ENCODE measurements around the gene NLGN2. TPM values are rescaled to one million over a fixed set of nuclear protein-coding genes. Genes with fewer than 3 reads are reported as not detected.
A peak's percentile ranks its signal among the peaks of the same experiment; 100 is the strongest.

The NLGN2 gene
- total RNA-seq, 1 experiment from 2014 or later = 70.2 TPM

DNA sequence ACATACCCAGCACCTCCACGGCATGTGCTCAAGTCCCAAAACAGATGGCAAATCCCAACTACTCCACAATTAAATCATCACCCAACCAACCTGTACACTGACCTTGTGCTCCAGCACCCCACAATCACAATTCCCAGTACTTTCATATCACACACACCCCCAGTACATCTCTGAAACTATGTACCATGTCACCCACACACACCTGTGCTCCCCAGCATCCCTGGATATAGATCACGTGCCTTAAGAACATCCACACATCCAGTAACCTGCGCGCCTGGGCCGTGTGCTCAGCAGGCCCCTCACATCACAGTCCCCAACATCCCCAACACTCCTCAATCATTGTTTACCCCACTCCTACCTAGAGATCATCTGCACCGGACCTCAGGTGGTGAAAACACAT is 2.1 kb downstream of the NLGN2 start:
- Histone ChIP-seq H2BK120ac (ENCODE audit: low read depth, low read length, poor library complexity, severe bottlenecking) (no peak overlapping the region), H4K91ac (ENCODE audit: insufficient read length, low read depth, low read length) (no peak overlapping the region), H2BK12ac (ENCODE audit: insufficient read length, low read depth, low read length) (no peak overlapping the region), H3K4me1 (ENCODE audit: insufficient read depth, low read length) (no peaks in the 10 kb centered on the region; the same call in 1 of the 2 replicates), H3K14ac (ENCODE audit: insufficient read depth, low read length) (no peak overlapping the region), H2AK5ac (ENCODE audit: insufficient read length, low read length) (no peak overlapping the region), H3K4me2 (ENCODE audit: insufficient read depth, insufficient read length, low read length) (no peak overlapping the region), H3K56ac (ENCODE audit: insufficient read length, low read depth, low read length) (no peak overlapping the region), H3K79me2 (ENCODE audit: insufficient read depth, low read length) (no peaks in the 10 kb centered on the region), H3K23me2 (ENCODE audit: insufficient read length, low read depth, low read length, poor library complexity, severe bottlenecking) (peaks cover 5% of the 10 kb centered on the region), H3K27me3 (ENCODE audit: insufficient read depth, low read length) (no peaks in the 10 kb centered on the region), H4K20me1 (ENCODE audit: control insufficient read depth, insufficient read depth, insufficient read length) (no peaks in the 10 kb centered on the region), H2BK20ac (ENCODE audit: low read depth, low read length, poor library complexity, severe bottlenecking) (no peak overlapping the region), H4K8ac (replicated peaks; ENCODE audit: insufficient read length, low read depth, low read length) (no peak overlapping the region), H3K79me1 (ENCODE audit: insufficient read depth, low read depth, low read length, poor library complexity, severe bottlenecking) (no peaks in the 10 kb centered on the region), H4K5ac (ENCODE audit: insufficient read length, low read depth, low read length) (no peak overlapping the region), H3T11ph (ENCODE audit: low read length) (no peak overlapping the region), H2BK15ac (ENCODE audit: low read depth, low read length) (no peak overlapping the region), H2BK5ac (ENCODE audit: insufficient read length, low read length) (no peak overlapping the region), H2AFZ (ENCODE audit: low read length) (no peak overlapping the region), H3K23ac (ENCODE audit: insufficient read length, low read depth, low read length) (no peak overlapping the region), H3K9me3 (ENCODE audit: control insufficient read depth, low read depth, low read length) (no peaks in the 10 kb centered on the region), H3K27ac (ENCODE audit: insufficient read length, low read depth, low read length) (no peak overlapping the region), H3K18ac (ENCODE audit: insufficient read length, low read depth, low read length) (no peak overlapping the region), H3K9ac (ENCODE audit: extremely low read depth, insufficient read length, low read length) (no peak overlapping the region), H3K4ac (ENCODE audit: low read depth, low read length) (no peak overlapping the region)
- DNase-seq = no peak
- H3K4me1 Mint-ChIP-seq = peaks cover 18 to 38% of the 10 kb centered on the region in 2 experiments
- TF ChIP-seq, protein P1, sequence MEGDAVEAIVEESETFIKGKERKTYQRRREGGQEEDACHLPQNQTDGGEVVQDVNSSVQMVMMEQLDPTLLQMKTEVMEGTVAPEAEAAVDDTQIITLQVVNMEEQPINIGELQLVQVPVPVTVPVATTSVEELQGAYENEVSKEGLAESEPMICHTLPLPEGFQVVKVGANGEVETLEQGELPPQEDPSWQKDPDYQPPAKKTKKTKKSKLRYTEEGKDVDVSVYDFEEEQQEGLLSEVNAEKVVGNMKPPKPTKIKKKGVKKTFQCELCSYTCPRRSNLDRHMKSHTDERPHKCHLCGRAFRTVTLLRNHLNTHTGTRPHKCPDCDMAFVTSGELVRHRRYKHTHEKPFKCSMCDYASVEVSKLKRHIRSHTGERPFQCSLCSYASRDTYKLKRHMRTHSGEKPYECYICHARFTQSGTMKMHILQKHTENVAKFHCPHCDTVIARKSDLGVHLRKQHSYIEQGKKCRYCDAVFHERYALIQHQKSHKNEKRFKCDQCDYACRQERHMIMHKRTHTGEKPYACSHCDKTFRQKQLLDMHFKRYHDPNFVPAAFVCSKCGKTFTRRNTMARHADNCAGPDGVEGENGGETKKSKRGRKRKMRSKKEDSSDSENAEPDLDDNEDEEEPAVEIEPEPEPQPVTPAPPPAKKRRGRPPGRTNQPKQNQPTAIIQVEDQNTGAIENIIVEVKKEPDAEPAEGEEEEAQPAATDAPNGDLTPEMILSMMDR (conservative IDR thresholded peaks at IDR 0.05) = no peak
- H3K27ac Mint-ChIP-seq = no peak overlapping the region; a peak in 1 of 7 replicates
- WGBS (ENCODE audit: extremely low coverage, insufficient read length, low lambda C conversion rate) = no CpG with 5 or more reads among the region's 6 CpGs
- peak overlapping the region in 1 of 2 experiments; percentile 18; a peak in 1 of 5 replicates for H3K4me3 Mint-ChIP-seq
- peaks cover 16 to 38% (median 27%) of the 10 kb centered on the region in 3 experiments for H3K36me3 Mint-ChIP-seq (ENCODE audit: insufficient read depth in 1 of 3, low read depth in 3 of 3)
- no peaks in the 10 kb centered on the region for H3K27me3 Mint-ChIP-seq (ENCODE audit: low read depth)
- peaks cover 0 to 2% of the 10 kb centered on the region in 2 experiments; a peak in 1 of 5 replicates for H3K9me3 Mint-ChIP-seq
